HG02884 (cell line): ENCODE results near the gene DLG3.
"Not testable (repeated sequence)": the region's sequence is repeated elsewhere in the genome, so short reads cannot be mapped to it uniquely, and the experiment has no call there.

Source experiments
- ATAC-seq: cut with Tn5 transposase; IDR thresholded peaks from one replicate; pipeline ENCODE4 v1.9.1; 2021; ENCODE audit warnings: mild to moderate bottlenecking, moderate library complexity; ENCODE audit not compliant: unreplicated experiment

DLG3 gene

DNA sequence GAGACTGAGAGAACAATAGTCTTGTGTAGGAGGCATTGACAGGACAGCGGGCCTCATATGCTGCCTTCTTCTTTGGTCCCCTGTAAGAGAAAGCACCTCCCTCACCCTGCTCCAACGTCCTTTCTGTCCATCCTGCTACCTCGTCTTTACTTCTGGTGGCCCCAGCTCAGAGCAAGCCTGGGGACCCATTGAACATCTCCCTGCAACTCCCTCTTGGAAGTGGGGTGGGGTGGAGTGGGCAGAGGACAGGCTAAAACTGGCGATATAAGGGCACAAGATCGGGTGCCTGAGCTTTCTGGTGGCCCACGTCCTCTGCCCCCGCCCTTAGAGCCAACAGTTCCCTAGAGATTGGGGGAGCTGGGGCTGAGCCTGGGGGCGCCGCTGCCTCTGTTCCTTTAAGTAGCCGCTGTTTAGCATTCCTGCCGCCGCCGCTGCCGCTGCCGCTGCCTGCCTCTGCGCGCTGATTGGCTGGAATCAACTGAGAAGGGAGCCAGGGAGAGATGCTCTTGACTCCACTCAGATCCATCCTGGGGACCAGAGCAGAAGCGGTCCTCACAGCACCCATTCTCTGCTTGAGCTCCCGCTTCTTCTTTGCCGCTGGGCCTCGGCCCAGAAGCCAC, at the start of gene DLG3:
TSS of gene DLG3 (plus strand) at position 510 of the 620 bp plus-strand sequence. CDS start 367 bp downstream, outside the sequence.
- no peak for ATAC-seq

DNA sequence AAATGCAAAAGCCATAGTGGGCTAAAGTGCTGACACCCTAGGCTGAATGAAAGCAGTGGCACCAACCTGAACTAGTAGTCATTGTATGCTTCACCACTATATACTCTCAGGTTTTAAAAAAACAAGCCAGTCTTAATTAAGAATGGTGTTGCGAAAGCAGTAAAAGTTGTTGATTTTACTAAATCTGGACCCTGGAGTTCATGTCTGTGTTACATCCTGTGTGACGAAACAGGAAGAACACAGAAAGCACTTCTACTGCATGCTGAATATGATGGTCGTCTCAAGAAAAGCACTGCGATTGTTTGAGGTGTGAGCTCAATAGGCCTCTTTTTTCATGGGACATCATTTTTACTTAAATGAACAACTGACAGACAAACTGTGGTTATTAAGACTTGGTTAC, 45.7 kb upstream of the DLG3 start:
- no peak for ATAC-seq

DNA sequence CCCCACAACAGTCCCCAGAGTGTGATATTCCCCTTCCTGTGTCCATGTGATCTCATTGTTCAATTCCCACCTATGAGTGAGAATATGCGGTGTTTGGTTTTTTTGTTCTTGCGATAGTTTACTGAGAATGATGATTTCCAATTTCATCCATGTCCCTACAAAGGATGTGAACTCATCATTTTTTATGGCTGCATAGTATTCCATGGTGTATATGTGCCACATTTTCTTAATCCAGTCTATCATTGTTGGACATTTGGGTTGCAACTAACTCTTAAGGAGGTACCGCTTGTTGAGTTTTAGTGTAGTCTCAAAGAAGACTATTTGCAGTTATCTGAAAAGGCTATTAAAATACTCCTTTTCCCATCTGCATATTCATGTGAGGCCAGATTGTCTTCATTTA, 44.5 kb upstream of the DLG3 start:
- not testable (repeated sequence) for ATAC-seq

DNA sequence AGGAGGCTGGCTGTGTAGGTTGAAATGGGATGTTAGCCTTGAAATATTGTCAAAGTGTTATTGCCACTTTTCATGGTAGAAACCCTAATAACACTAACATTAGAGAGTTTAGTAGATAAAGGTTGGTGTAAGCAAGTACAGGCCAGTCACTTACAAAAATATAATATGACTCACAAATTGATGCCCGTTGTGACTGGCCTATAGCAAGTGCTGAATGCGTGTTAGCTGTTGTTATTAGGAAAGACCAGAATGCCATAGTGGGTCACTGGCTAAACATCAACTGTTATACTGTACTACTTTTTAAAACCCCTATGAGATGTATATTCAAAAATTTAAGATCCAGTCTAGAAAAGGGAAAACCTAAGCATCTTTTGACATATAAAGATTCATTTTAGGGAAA, 41.9 kb upstream of the DLG3 start:
- no peak for ATAC-seq

DNA sequence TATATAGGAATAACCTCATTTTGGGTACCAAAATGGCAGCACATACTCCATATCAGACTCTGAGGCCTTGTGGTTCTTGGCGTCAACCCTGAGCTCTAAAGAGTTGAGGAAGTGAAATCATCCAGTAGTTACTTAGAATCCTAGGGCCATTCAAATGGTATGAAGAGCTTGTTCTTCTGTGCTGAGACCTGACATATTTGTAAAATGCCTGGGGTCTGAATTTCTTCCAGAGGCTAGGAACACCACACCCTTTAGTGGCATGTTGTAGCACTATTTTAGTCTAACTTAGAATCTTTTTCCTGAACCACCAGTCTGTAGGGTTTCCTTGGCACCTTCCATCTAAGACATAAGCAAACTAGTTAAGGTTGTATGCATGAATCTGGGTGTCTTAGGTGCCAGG, 39.6 kb upstream of the DLG3 start:
- no peak for ATAC-seq

DNA sequence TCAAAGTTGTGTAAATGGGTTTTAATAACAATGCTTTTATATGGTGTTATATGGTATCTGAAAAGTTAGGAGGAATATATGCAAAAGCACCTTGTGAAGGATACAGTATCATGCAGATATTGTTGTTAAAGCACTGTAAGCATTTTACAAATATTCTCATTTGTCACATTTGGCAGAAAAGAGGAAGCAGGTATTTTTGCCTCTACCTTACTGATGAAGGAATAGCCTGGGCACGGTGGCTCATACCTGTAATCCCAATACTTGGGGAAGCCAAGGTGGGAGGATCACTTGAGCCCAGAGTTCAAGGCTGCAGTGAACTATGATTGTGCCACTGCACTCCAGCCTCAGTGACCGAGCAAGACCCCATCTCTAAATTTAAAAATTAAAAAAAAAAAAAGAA, 33.7 kb upstream of the DLG3 start:
- no peak for ATAC-seq

DNA sequence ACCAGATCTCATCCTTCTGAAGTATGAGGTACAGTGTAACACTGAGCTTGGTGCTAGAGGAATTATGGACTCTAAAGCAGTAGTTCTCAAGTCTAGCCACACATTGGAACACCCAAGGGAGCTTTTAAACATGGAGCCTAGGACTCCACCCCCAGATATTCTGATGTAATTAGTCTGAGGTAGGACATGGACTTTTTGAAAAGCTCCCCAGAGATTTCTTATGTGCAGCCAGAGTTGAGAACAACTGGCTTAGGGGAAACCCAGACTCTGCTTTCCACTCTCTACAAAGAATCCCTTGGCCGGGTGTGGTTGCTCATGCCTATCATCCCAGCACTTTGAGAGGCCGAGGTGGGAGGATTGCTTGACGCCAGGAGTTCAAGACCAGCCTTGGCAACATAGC, 33.2 kb upstream of the DLG3 start:
- no peak for ATAC-seq

DNA sequence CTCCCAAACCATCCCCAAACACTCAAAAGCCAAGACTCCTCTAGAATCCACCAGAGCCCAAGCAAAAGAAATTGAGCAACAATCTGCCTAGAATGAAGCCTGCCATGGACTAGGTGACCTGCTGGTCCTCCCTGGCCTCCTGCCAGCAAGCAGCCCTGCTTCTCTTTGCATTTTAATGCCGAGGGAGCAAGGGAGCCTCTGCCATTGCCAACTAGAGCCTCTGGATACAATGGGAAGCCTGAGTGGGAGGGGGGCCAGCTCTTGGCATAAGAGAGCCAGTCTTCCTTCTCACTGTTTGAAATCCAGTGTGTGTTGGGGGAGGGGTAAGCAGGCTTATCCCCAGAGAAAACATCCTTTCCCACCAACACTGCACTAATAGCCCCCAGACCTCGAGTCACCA, 23.0 kb upstream of the DLG3 start:
- no peak for ATAC-seq

DNA sequence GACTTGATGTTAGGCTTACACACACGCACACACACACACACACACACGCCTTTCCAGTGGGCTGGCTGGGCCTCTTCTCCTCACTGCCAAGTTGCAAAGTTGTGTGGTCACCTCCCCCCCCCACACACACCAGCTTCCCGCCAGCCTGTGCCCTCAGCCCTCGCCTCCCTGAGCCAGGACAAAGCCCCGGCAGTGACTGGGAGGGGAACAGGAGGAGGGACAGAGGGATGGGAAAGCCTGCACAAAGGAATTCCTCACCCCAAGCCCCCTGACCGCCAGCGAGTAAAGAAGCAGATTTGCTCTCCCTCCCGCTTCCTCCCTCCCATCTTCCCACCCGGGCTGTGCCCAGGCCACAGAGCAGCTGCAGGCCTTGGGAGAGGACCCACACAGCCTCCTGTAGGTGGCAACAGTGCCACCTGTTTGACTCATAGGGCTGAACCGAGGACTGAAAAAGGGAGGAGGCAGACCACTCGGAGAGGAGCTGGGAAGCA, 21.7 kb upstream of the DLG3 start, which contains the start of gene GDPD2:
TSS of gene GDPD2 (plus strand) at position 464 of the 491 bp plus-strand sequence. CDS start 1,671 bp downstream, outside the sequence.
- no peak for ATAC-seq

DNA sequence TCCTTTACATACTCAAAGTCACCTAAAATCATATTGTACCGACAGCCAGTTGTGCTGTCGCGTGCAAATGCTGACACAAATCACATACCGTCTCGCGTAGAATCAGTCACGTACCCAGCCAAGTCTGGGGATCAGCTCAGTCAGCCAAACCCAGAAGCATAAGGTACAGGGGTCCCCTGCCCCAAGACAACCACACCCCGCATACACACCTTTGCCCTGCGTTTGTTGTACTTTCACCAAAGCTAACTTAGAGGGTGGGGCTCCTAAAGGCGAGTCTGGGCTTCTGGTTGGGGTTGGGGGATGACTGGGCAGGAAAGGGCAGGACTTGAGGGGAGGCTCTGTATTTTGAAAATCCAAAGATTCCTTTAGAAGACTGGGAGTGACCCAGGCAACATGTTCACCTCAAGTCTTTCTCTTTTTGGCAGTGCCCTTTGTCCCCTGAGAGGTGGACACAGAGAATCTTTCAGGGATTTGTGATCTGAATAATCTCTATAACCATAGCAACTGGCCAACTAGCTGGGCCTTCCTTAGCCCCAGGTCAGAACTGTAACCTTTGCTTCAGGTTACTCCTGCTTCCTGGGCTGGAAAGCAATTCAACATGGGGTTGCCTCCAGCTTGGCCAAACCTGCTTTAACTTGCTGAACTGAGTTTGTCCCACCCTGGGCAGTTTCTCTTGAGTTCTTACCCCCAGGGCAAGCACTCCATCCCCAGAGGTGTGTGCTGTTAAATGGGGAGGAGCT, 20.5 kb upstream of the DLG3 start:
- no peak for ATAC-seq

DNA sequence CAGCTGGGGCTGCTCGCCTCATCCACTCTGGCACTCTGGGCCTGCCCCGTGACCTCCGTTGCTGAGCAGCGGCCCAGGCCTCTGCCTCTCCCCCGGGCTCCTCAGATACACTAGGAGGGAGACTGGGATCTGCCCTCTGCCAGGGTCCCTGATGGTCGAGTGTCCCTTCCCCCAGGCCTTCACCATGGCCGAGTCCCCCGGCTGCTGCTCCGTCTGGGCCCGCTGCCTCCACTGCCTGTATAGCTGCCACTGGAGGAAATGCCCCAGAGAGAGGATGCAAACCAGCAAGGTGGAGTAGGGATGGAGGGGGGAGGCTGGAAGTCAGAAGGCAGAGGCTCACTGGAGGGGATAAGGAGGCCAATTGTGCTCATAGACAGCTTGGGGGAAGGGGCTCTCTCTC, 19.8 kb upstream of the DLG3 start:
- no peak for ATAC-seq

DNA sequence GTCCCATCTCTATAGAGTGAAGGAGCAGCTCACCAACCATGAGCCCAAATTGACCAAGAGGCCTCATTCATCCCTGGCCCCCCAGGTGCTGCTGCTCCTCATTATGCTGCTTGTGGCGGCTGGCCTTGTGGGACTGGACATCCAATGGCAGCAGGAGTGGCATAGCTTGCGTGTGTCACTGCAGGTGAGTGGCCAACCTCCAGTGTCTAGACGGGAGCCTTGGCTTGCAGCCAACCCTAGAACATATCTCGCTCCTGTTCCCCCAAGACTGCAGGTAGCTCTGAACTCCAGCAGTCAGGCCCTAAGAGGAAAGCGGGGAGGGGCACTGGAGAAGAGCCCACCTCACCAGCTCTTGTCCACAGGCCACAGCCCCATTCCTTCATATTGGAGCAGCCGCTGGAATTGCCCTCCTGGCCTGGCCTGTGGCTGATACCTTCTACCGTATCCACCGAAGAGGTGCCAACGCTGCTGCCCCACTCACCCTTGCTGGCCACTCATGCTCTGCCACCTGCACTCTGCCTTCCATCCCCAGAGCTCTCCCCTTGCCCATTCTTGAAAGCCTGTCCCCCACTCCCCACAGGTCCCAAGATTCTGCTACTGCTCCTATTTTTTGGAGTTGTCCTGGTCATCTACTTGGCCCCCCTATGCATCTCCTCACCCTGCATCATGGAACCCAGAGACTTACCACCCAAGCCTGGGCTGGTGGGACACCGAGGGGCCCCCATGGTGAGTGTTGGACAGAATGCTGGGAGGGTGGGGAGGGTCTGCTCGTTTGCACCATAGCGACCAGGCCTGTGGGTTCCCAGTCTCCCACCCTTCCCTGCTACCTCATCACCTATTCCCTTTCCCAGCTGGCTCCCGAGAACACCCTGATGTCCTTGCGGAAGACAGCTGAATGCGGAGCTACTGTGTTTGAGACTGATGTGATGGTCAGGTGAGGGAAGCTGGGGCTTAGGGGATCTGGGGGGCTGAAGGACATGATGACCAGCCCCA, 18.1 kb upstream of the DLG3 start:
- no peak for ATAC-seq

DNA sequence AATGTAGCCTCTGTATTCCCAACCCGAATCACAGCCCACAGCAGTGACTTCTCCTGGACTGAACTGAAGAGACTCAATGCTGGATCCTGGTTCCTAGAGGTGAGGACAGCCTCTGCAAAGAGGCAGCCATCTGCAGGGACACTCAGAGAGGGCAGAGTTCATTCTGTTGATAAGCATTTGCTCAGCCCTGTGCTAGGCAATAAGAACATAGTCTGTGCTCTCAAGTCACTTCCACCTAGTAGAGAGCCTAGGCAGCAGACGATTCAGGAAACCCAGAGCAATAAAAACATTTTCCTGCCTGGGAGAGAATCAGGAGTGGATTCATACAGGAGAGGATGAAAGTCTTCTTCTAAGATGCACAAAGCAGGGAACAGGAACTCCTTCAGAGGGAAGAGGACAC, 17.3 kb upstream of the DLG3 start:
- no peak for ATAC-seq

DNA sequence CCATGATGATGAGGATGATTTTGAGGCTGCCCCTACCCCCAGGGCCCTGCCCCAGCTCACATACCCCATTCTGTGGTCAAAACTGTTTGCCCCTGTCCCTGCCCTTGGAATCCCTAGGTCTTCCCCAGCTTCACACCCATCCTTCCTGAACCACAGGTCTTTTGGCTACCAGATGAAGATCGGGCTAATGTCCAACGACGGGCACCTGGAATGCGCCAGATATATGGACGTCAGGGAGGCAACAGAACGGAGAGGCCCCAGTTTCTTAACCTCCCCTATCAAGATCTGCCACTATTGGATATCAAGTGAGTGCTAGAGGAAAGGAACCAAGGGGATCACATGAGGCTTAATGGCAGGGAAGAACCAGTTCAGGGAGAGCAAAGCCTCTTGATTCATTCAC, 14.9 kb upstream of the DLG3 start:
- no peak for ATAC-seq

DNA sequence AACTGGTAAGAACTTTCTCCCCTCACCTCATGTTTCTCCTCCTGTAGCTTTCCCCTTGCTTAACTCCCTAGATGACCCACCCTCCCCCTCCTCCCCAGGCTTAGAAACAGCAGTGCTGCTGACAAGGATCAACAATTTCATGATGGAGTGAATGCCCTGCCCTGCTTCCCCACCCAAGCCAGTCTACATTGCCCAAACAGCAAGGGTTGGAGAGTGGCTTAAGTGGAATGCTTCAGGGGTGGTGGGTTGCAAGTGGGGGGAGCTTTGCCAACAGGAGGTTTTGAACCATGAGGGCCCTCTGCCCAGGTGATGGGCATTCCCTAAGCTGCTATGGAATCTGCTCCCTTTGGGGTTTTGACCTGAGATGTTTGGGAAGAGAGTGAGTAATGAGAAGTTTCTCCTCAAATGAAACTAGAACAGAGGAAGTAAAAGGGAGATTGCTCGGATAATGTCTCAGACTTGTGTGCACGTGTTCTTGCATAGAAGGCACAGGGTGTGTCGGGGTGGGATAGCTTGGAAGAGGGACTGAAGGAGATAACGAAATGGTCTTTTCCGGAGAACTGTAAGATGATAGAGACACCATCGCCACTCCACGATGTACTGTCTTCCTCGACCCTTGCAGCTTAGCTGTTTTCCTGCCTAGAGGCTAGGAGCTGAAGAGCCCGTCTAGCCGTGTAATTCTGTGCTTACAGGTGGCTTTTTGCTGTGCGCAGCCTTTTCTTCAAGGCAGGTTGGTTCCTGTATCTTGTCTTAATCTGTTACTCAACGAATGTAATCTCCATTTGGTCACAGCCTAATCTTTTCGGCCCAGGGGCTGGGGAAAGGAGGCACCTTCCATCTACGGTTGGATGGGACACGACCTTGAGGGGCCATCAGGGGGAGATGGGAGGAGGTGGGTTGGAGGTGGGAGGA, 11.4 kb upstream of the DLG3 start:
- no peak for ATAC-seq

DNA sequence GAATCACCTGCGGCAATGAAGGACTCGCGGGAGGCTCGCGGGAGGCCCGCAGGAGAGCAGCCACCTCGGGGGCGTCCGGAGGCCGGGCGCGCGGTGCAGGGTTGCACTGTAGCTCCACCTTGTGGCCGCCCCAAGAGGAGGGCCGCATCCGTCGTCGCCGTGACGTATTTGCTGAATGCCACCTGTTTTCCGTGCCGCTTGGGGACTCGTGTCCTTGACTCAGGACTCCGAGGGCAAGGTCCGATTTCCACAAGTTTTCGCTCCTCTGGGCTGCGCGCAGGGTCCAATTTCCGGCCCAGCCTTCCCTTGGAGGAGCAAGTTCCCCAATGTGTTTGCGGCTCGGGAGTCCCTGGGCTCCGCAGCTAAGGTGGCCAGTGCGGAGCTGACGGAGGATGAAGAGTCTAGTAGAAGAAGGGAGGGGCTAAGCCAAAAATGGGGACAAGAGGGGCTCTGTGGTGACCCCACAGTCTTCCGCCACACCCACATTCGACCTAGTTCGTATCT, 10.7 kb upstream of the DLG3 start:
- peak; percentile 61 for ATAC-seq

DNA sequence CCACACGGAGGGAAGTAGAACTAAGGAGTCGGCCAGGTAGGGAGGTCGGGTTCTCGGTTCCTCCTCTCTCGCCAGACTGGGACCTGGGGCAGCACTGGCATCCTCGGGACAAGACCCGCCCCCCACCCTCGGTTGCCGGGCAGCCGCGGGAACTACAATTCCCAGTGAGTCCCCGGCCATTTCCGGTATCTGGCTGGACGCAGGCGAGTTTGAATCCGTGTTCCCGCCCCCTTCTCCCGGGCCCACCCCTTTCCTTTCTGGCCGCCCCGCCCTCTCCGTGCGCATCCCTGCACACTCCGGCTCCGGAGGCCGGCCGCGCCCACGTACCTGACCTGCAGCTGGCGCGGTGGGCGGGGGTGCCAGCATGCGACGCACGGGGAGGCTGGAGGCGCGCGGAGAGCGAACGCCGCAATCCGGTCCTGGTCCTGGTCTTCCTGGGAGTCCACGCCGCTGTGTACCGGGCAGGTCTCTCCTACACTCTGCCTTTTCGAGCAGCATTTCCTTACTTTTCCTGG, 10.2 kb upstream of the DLG3 start:
- ATAC-seq: peak; percentile 55

DNA sequence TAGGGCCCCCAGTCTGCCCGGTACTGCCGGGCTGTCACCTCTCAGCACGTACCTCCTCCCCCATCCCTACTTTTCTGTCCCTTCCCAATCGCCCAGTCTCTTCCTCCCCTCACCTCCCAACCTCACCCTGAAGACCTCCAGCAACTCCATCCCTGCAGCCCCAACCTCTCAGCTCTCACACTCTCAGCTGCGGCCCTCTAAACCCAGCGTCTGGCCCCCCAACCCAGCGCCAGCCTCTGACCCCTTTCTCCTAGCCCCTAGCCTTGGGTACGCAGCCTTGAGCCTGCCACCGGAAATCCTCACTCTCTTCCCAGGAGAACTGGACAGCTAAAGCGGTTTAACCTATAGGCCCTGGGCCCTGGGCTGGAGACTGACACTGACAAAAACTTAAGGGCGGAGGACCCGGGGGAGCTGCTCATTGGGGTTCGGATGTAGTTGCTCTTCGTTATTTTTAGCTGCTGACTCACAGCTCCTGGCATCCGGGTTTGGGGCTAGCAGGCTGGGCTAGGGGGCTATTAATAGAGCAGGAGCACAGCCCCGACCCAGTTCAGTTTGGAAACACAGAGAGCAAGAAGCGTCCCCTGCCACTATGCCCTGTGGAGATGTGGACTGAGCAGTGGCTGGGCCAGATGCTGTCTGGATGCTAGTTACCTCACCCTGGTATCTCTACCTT, 9.6 kb upstream of the DLG3 start:
- ATAC-seq: no peak

DNA sequence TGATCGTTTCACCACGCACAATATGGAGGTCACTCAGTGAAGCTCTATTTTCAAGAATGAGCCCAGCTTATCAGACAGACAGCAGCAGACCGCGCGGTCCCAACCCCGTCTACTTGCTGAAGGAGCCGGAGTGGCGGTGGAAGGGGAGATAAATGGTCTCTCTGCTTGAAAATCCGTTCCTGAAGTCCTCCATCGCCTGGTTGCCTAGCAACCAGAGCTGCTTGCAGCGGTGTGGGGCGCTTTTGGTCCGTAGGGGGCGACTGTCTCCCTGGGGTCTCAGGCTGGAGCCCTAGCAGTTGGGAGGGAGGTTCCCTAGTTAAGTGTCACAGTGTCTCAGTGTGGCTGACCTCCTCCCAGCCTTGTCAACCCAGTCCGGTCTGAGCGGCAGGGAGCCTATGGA, 8.3 kb upstream of the DLG3 start:
- ATAC-seq: no peak
